NCI-H774 (cell line): ENCODE results near the gene TAGLN.

Experiments used
- DNase-seq: peaks from one replicate; lab custom pipeline; 2025; lab: John Stamatoyannopoulos, UW

TAGLN gene

GRCh38 chr11:117214404-117215110 is 15.4 kb downstream of the TAGLN start:
- DNase-seq, result no peak

GRCh38 chr11:117217141-117218084 is 18.2 kb downstream of the TAGLN start:
- no peak for DNase-seq

GRCh38 chr11:117218133-117218915 is 19.2 kb downstream of the TAGLN start:
- DNase-seq, result no peak

GRCh38 chr11:117219001-117219400 is 19.8 kb downstream of the TAGLN start:
- DNase-seq, result no peak

- no peak for DNase-seq
Observed at GRCh38 chr11:117219455-117219854, 20.3 kb downstream of the TAGLN start.

GRCh38 chr11:117219995-117220394 is 20.8 kb downstream of the TAGLN start:
- no peak for DNase-seq

- DNase-seq, result no peak
Observed at GRCh38 chr11:117220568-117220967, 21.4 kb downstream of the TAGLN start.

- no peak for DNase-seq
Observed at GRCh38 chr11:117220999-117221774, 22.0 kb downstream of the TAGLN start.

- no peak for DNase-seq
Observed at GRCh38 chr11:117221775-117222517, 22.8 kb downstream of the TAGLN start.

- no peak for DNase-seq
Observed at GRCh38 chr11:117222991-117223740, 24.0 kb downstream of the TAGLN start.

GRCh38 chr11:117223741-117224689 is 24.8 kb downstream of the TAGLN start:
- DNase-seq, result no peak

GRCh38 chr11:117225553-117226170 is 26.5 kb downstream of the TAGLN start:
- DNase-seq, result no peak

GRCh38 chr11:117226388-117227385 is 27.5 kb downstream of the TAGLN start:
- peak; percentile 81 for DNase-seq

GRCh38 chr11:117228091-117228490 is 28.9 kb downstream of the TAGLN start:
- no peak for DNase-seq

GRCh38 chr11:117229411-117229810 is 30.2 kb downstream of the TAGLN start:
- DNase-seq, result no peak

GRCh38 chr11:117229931-117230285 is 30.7 kb downstream of the TAGLN start:
- no peak for DNase-seq

GRCh38 chr11:117230286-117230961 is 31.3 kb downstream of the TAGLN start:
- DNase-seq, result no peak
